ENCODE measurements around the gene INSYN1.

The INSYN1 gene

DNA sequence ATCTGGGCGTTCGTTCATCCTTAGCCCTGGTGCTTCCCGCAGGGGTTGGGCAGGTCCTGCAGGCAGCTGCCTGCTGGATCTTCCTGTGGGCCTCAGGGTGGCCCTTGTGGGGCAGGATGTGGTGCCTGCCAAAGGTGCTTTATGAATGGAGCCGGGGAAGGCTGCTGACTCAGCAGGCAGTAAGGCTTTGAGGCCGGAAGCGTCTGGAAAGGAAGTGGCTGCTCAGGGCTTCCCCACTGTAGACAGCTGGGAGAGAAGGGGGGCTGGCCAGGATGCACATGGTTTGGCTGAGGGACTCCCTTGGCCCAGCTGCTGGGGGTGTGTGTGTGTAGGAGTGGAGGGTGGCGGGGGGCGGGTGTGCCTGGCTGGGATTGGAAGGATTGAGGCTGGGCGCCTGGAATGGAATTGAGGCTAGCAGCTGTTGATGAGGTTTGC, 56.1 kb downstream of the INSYN1 start:
- H3K36me3 Mint-ChIP-seq: peaks cover 9% of the 10 kb centered on the region
- H3K27ac Mint-ChIP-seq: peak overlapping the region; percentile 55
- H3K9me3 Mint-ChIP-seq: no peaks in the 10 kb centered on the region
- ATAC-seq (peak; percentile 93), DNase-seq (ENCODE audit: low spot score in 2 of 2) (peak; percentile 54 to 86)
- H3K4me3 Mint-ChIP-seq: peak overlapping the region; percentile 66
- H3K4me1 Mint-ChIP-seq: peaks cover 34% of the 10 kb centered on the region

DNA sequence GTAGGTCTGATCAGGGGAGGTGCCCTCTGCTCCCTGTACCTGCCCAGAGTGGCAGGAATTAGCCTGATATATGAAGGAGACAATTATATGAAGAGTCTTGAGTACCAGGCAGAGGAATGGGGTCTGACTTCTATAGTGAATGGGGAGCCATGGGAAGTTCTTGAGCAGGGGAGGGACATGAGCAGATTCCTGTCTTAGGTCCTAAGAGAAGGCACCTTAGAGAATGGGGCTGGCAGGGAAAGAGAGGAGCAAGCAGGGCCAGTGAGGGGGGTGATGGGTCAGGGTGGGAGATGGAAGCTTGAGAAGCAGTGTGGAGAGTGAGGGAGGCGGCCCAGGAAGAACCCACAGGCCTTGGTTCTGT, 56.5 kb downstream of the INSYN1 start:
- H3K4me3 Mint-ChIP-seq: peak overlapping the region; percentile 66
- H3K9me3 Mint-ChIP-seq: no peaks in the 10 kb centered on the region
- H3K4me1 Mint-ChIP-seq: peaks cover 34% of the 10 kb centered on the region
- peaks cover 9% of the 10 kb centered on the region for H3K36me3 Mint-ChIP-seq
- ATAC-seq (no peak), DNase-seq (ENCODE audit: low spot score in 2 of 2) (no peak)
- H3K27ac Mint-ChIP-seq: peak overlapping the region; percentile 55

DNA sequence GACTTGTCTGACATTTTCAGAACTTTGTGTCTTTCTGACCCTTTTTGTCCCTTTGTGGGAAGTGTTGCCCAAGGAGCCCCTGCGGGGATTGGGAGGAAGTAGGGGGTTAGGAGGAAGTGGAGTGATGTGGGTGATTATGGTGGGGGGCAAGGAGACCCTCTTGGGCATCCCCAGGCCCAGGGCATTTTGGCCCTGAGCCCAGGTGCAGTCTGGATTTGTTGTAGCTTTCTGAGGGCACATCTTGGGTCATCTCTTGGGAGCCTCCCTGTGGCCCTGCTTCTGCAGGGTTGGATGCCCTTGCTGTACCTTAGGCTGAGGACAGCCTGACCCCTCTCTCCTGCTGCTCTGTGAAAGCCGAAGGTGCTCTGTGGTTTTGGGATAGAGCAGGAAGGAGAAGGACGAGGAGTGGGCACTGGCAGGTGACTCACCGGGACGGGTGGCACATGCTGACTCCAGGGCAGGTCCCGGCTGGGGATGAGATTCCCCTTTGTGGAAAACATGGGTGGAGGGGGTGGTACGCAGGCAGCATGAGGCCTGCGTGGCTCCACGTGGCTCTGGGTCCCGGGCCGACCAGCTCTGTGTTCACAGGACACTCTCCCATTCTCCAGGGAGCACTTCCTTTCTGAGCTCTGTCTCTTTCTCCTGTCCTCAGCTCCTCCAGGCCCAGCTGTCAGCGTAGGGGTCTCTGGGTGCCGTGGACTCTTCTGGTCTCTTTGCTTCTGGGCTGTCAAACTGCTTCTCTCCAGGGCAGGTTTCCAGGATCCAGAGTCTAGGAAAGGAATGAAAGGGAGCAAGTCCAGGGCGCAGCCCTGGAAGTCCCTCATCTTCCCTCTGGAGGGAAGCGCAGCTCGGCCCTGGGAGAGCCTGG, 57.1 kb downstream of the INSYN1 start:
- Mint-ChIP-seq H3K4me1 (peaks cover 34% of the 10 kb centered on the region), H3K9me3 (no peaks in the 10 kb centered on the region), H3K36me3 (peaks cover 9% of the 10 kb centered on the region), H3K27ac (peak overlapping the region; percentile 55), H3K4me3 (peak overlapping the region; percentile 66)
- no peak for ATAC-seq
- no peak for DNase-seq (ENCODE audit: low spot score in 2 of 2)

DNA sequence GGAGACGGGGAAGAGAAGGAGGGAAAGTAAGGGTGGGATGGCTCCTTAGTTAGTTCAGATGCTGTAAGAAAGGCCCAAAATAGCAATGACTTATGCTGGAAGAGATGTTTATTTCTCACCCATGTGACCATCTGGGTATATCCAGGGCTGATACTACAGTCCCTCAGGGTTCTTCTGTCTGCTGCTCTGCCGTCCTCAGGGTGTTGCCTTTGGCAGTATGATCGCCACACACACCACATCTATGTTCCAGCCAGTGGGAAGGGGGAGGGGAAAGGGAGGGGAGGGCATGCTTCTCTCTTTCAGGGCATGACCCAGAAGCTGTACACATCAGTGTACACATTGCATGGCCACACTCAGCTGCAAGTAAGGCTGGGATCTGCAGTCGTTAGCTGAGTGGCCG, 58.7 kb downstream of the INSYN1 start:
- no peak for ATAC-seq
- Mint-ChIP-seq H3K27ac (no peak overlapping the region), H3K4me3 (no peak overlapping the region), H3K36me3 (peaks cover 9% of the 10 kb centered on the region), H3K9me3 (no peaks in the 10 kb centered on the region), H3K4me1 (peaks cover 26% of the 10 kb centered on the region)
- DNase-seq (ENCODE audit: low spot score in 2 of 2): no peak

DNA sequence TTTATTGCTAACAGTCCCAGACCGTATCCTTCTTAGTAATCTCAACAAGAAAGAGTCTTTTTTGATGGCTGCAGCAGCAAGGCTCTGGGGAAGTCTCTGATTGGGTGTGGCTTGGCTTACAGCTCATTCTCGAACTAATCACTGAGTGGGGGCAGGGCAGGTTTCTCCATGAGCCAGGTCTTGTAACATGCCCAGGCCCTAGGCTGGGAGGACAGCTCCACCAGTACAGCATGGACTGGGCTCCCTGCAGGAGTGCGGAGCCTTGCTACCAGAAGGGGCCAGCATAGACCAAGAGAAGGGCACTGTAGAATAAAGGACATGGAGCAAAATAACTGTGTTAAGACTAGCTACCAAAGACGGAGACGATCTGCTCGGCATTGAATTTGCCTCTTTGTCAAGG, 61.8 kb downstream of the INSYN1 start:
- H3K4me1 Mint-ChIP-seq: peaks cover 7% of the 10 kb centered on the region
- peak; percentile 40 for ATAC-seq
- H3K27ac Mint-ChIP-seq: no peak overlapping the region
- DNase-seq (ENCODE audit: low spot score in 2 of 2): no peak
- no peak overlapping the region for H3K4me3 Mint-ChIP-seq
- H3K9me3 Mint-ChIP-seq: no peaks in the 10 kb centered on the region
- H3K36me3 Mint-ChIP-seq: peaks cover 2% of the 10 kb centered on the region

DNA sequence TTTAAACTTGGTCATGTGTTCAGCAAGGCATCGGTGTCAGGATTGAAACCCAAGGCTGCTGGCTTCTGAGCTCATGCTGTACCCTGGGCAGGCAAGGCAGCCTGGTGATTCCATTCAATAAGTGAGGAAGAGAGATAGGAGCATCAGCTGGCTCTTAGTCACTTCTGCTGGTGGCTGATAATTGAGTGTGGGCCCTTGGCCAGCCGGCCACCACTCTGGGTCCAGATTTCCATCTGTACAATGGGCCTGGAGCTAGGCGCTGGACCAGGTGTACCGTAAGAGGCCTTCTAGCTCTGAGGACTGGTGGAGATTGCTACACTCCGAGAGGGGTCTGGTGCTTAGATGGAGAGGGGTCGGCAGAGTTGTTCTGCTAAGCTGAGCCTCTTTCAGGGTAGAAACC, 64.7 kb downstream of the INSYN1 start:
- no peak overlapping the region for H3K27ac Mint-ChIP-seq
- DNase-seq (ENCODE audit: low spot score in 2 of 2): no peak
- no peaks in the 10 kb centered on the region for H3K9me3 Mint-ChIP-seq
- ATAC-seq: no peak
- peaks cover 16% of the 10 kb centered on the region for H3K4me1 Mint-ChIP-seq
- H3K4me3 Mint-ChIP-seq: no peak overlapping the region
- H3K36me3 Mint-ChIP-seq: no peaks in the 10 kb centered on the region

DNA sequence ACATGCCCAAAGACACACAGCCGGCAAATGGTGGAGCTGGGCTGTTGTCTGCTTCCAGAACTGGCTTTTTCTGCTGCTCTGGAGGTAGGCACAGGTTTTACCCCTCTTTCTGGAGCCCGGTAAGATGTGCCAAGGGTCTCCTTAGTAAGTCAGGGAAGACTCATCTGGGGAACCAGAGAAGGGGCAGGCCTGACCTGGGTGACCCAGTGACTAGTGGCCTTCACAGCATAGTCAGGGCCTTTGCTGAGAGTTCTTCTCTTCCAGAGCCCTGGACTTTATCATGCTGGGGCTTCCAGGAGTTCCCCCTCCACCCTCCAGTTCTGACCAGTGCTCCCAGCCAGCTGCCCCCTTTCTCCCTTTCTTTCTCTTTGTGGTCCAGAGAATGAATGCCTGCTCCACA, 65.8 kb downstream of the INSYN1 start:
- H3K27ac Mint-ChIP-seq: no peak overlapping the region
- DNase-seq (ENCODE audit: low spot score in 2 of 2) (no peak), ATAC-seq (no peak)
- no peak overlapping the region for H3K4me3 Mint-ChIP-seq
- H3K9me3 Mint-ChIP-seq: no peaks in the 10 kb centered on the region
- H3K4me1 Mint-ChIP-seq: peaks cover 24% of the 10 kb centered on the region
- no peaks in the 10 kb centered on the region for H3K36me3 Mint-ChIP-seq

DNA sequence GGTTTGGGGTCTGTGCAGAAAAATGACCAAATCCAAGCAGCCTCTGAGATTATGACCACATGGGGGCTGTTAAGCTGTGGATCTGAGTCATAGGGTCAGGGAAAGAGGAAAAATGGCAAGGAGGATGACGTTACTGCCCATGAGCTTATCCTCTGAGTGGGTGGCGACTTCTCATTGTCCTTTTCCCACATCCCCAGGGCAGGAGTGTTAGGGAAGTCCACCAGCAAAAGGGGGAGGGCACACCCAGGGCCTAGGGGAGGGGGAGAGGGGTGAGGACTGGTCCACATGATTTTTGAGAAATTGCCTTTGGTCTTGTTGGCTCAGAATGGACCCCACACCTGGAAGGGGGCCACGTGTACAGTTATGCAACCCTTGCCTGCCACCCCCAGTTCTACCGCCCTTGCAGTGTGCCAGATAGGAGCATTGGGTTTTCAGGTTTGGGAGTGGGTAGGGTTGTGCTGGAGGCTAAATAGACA, 66.3 kb downstream of the INSYN1 start:
- no peak overlapping the region for H3K27ac Mint-ChIP-seq
- ATAC-seq (no peak), DNase-seq (ENCODE audit: low spot score in 2 of 2) (no peak)
- no peaks in the 10 kb centered on the region for H3K36me3 Mint-ChIP-seq
- H3K9me3 Mint-ChIP-seq: no peaks in the 10 kb centered on the region
- H3K4me1 Mint-ChIP-seq: peaks cover 26% of the 10 kb centered on the region
- no peak overlapping the region for H3K4me3 Mint-ChIP-seq

DNA sequence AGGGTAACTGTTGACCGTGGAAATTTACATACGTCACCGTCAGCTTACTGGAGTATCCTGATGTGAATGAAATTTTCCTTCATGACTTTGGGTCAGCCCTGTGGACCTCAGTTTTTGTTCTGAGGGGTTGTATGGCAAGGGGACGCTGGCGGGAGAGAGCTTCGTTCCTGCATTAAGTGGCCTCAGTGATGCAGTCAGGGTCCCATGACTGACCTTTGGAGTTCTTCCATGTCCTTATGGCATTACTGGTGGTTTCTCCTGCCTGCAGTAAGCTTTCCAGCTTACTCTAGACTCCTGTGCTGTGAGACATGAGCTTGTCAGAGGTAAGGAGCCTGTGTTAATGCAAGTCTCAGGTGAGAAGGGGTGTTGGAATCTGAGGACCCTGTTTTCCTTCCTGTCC, 67.2 kb downstream of the INSYN1 start:
- ATAC-seq (no peak), DNase-seq (ENCODE audit: low spot score in 2 of 2) (no peak)
- H3K4me3 Mint-ChIP-seq: peak overlapping the region; percentile 66
- H3K9me3 Mint-ChIP-seq: no peaks in the 10 kb centered on the region
- H3K36me3 Mint-ChIP-seq: no peaks in the 10 kb centered on the region
- H3K27ac Mint-ChIP-seq: no peak overlapping the region
- H3K4me1 Mint-ChIP-seq: peaks cover 26% of the 10 kb centered on the region
